Fibroblast of skin of left quadriceps (primary cell): Measurements from ENCODE around the gene GRXCR1.

Source experiments
- DNase-seq, 2 experiments: peaks; one replicate each; pipeline ENCODE4 v3.0.0-alpha.2; 2013; ENCODE audit warnings: low read depth in 2 of 2

Gene GRXCR1

DNA sequence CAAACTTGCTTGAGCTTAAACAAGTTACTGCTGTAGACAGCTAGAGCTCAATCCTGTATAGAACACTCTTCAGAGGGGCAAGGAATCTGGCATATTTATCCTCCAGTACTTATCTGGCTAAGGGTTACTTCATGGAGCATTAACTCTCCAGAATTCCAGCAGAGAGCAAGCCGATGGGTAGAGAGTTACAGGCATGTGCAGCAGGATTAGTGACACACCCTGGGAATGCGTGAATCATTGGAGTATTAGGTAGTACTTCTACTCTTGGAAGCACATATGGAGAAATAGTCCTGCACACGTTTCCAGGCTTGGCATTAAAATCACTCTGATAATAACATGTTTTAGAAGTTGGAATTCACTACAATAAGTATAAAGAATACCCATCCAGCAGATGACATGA is 35.4 kb downstream of the GRXCR1 start:
- no peak for DNase-seq

DNA sequence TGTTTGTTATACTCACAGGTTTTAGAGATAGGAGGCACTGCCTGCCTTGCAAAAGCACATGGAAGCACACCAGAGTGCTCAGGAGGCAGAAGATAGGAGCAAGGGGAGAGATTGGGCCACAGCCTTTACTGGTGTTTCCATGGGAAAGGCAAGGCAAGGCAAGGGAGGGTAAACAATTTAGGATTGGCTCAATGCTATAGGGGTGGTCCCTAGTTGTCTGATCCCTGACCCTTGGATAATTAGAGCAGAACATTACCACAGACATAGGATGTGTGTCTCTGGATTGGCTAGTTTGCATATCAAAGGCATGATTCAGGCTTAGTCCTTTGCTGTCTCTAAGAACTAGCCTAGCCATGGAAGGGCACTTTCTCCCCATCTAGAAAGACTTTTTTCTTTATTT is 36.1 kb downstream of the GRXCR1 start:
- no peak for DNase-seq

DNA sequence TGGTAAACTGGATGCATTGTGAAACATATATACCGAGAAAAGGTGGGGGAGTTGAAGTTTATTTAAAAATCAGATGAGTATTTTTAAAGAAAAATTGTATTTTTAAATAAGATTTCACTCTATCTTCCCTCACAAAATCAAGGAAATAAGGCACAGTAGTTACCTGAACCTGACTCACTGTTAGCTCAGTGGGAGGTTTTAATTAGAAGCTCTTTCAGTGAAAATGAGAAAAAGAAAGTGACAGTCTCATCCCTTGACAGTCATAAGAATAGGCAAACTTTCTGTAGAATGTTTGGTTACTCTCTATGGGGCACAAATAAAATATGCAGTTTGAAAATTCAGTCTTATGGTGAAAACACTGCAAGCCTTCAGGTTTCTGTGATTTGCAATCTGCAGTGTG is 49.7 kb downstream of the GRXCR1 start:
- DNase-seq, result no peak

DNA sequence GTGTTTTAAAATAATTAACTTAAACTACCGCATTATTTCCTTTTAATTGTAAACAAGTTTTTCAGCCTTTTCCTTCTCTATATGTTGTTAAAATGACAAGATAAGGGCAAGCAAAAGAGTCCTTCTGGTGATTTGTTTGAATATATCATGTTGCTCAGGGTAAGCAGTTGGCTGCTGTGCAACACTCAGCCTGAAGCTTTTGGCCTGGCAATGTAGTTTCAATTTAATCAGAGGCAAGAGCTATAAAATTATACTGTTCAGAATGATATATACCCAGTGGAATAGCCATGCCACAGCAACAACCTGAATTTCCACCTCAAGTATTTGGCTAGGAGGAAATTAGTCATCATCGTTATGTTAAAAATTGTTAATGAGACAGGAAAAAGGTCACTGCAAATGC is 53.4 kb downstream of the GRXCR1 start:
- no peak for DNase-seq

DNA sequence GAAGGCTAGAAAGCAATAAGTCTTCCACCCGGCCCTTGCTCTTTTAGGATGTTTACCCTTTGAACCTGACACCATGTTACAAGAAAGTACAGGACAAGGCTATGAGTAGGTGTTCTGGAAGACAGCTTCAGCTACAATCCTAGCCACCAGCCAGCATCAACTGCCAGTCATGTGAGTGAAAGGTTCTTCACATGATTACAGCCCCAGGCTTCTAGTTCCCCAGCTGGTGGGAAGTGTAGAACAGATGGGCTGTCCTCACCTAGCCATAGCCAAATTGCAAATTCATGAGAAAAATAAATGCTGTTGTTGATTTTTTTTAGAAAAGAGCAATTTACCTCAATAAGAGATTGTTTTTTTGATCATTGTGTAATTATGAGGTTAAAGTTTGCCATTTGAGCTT is 60.8 kb downstream of the GRXCR1 start:
- DNase-seq, result no peak

DNA sequence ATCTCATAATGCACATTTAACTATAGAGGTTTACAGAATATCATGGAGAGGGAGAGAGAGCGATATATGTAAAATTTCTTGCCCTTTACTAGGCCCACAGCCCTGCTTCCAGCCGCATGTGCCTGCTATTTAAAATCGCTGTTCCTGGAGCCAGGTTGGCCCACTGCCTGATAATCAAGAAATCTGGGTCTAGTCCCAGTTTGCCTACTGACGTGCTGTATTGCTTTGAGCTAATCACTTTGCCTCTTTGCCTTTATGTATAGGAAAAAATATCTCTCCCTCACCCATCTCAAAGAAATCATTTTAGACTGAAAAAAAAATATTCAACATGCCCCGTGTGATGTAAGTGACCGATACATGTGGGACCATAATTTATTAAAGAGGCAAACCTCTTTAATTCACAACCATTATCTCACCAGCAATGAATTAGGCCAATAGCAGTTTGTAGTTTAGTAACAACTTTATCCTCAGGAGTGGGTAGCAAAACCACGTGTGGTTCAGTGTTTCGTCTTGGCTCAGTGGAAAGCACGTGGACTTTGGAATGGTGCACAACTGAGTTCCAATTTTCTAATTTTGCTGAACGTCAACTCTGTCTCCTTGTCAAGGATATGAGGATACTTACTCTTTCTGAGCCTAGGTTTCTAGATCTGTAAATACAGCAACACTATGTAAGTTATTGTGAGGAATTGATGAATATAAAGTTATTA is 62.6 kb downstream of the GRXCR1 start:
- no peak for DNase-seq

DNA sequence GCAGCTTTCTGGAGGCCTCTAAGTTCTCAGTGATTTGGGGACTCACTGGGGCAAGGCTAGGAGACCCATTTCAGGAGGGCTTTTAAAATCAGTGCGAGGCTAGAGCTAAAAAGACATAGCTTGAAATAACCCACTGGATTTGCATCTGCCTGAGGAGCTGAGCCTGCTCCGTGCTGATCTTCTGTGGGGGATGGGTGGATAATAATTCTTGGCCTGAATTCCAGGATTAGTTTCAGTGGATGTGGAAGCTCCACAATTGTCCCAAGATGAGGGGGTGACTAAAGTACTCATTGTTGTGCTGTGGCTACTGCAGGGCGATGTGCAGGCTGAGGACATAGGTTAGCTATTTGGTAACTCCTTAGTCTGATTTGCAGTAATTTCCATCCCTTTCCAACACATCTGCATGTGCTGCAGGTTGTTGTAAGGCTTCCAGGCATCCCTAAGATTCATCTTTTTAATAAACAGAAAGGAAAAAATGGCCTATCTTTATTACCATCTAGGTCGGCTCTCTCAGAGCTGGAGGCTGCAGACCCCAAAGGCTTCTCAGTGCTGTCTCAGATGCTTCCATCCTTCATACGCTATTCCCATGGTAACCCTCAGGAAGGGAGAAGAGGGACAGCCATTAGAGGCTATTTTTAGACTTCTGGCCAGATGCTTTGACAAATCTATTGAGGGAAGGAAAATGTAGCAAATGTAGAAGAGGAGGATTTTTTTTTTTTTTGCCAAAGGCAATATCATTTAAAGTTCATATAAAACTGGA is 63.4 kb downstream of the GRXCR1 start:
- no peak for DNase-seq

DNA sequence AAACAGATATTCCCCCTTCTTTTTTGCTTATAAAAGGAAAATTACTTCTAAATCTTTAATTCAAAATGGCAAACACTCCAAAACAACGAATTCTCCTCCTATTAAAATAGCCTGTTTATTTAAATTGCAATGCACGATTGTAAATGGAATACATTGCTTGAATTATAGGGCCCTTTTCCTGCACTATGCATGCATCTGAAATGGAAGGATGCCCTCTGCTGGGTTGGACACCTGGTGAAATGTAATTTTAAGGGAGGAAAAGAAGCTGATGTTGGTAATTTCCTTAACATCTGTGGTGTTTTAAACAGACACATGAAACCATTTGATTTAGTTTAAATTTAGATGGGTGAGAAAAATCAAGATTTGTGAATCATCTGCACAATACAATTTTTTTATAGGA is 72.8 kb downstream of the GRXCR1 start:
- DNase-seq, result no peak

DNA sequence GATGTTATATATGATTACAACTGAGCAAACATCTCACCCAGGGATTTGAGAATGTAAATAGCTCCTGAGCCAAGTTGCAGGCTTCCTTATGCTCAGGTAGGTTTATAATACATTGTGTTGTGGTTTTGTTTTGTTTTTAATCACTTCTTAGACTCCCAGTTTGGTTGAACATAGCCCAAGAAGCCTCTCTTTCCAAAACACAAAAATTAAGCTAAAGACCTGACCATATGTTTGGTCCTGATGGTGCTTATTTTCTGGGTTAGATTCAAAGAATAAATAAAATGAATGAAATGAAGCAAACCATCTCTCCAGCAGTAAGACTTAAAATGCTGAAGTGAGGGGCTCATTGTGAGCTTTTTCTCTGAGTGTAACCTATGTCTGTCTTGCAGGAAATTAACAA is 93.5 kb downstream of the GRXCR1 start:
- no peak for DNase-seq

DNA sequence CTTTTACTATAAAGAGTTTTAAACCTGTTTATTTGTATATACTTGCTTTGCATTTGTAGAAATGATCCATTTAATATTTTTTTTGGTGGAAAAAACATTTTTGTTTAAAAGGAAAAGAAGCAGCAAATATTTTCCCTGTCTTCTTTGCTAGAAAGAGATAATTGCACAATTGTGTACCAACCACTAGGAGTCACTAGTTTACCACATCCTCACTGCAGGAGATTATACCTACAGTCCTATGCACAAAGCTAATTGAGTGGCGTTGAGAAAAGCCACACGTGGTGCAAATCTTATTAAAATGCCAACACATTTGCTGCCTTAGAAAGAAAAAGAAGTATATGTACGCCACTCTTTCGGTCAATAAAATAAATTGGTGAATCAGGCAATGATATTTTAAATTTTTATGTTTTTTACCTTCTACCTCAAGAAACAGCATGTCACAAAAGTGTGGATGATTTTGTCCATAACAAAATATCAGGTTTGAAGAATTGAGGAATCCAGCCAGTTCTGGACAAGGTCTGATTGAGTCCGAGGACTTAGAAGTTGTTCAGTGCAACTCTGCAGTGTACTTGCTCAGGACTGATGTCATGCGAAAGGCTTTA is 102.9 kb downstream of the GRXCR1 start:
- peak in 1 of 2 experiments; percentile 0 for DNase-seq

DNA sequence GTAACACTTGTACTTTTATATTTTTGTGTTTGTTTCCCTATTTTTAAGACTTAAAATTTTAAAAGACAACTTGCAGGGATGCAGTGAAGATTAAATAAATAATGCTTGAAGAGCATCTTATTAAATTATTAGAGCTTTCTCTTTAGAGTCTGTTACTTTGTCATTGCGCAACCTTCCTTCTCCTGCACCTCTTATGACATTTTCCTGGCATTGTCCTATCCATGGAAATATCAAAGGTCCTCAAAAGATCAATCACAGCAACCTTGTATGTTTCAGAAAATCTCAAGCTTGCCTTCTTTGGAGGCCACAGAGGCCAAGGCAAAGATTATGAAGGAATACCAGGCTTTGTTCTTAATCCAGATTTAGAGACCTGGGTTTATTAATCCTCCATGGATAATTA is 116.3 kb downstream of the GRXCR1 start:
- no peak for DNase-seq

DNA sequence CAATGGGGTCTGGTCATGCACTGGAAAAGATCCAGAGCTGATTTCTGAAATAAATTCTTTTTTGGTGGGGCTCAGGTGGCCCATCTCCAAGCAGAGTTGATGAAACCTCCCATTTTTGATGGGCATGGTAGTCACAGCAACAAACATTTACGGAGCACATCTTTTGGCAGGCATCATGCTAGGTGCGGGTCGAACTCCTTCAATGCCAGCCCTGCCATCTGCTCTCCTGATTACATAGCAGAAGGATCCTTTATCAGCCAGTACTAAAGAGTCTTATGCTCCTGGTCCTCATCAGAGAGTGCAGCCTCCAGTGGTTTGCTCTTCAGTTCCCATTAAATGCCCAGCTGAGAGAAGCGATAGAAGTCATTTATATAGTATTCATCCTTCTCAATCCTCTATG is 121.7 kb downstream of the GRXCR1 start:
- no peak for DNase-seq

DNA sequence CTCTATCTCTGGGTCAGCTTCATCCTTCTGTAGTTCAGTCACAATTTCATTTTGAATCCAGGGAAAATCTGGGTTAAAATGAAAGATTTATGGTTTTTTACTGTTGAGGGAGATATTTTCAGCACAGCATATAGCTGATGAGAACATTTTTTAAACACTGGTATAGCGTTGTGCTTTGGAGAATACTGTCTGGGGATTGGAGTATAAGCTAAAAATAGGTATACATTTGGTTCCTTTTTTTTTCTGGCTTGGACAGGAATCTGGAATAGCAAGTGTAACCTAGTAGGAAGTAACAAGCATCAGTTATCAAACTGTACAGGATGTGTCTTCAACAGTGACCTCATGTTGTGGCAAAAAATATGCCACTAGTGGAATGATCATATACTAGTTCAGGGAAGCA is 149.1 kb downstream of the GRXCR1 start:
- DNase-seq, result no peak

DNA sequence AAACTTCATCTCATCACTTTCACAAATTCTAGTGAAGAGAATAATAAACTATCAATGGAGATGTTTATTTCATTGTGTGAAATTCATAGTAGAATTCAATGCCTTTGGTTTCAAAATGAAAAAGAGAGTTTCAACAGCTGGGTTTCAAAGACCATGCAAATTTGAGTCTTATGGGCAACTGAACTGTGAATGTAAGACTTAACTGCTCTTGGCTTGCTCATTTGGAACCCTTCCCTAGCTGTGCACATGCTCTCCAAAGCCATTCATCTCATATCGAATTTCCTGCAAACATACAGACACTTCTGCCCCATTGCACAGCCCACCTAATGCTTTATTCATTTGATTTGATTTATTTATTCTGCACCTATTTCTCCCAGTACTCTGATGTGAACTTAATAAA is 154.5 kb downstream of the GRXCR1 start:
- no peak for DNase-seq

DNA sequence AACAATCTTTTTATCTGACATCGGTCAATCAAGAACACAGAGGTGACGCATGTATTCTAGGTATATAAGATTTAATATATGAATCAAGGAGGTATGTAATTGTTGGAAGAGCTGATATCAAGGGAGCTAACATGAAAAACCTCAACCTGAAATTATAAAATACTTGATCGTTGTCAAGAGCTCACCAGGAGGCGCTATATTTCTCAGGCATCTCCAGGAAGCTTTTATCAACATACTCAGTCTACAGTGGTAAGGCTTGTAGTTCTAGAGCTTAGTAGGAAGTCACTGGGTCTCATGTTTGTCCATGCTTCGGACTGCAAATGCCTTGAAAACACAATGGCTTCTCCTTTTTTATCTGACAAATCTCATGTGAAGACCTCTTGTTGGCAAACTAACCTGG is 156.1 kb downstream of the GRXCR1 start:
- no peak for DNase-seq

DNA sequence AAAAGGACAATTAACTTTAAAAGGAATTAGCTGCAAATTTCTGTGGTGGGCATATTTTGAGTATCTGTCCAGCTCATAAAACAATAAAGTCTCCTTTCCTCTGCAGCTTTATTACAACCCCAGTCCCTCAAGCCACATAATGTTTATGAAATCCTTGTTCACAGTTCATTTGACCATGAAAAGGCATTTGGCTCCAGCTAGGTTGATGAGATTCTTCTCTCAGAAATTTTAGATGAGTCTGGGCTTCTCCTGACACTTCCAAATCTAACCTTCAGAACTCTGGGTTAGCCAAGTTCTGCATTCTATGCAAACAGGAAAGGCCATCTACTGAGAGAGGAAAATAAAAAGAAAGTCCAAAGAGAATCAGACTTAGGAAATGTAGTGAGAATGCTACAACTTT is 156.8 kb downstream of the GRXCR1 start:
- no peak for DNase-seq

DNA sequence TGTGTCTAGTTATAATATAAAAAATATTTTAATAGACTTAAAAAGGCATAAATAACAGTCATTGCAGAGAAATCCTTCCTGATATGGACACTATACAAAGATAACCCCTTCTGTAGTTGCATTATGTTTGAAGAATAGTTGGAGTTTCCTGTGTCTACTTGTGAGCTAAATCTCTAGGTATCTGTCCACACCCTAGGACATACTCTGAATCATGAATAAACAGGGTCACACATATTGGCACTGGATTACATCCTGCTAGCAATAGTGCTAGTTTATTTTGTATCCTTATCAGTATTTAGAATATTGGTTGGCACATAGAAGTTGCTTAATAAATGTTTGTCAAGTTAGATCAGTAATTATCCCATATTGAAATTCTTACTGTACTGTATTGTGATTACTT is 173.9 kb downstream of the GRXCR1 start:
- DNase-seq, result no peak

DNA sequence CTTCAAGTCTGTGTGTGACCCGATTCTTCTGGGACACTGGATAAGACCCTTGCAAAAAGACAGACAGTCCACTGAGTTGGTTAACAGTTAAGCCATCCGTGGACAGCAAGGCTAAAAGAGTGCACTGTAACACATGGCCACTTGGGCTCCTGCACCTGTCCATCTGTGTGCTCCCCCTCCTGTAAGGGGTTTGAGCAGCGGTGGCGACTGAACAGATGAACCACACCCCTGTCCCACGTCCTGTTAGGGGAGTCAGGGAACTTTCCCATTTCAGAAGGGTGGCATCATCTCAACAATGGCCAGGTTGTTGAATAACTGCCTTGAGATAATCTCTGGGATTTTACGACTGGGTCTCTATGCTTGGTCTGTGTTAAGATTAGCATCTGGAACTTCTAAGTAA is 178.6 kb downstream of the GRXCR1 start:
- no peak for DNase-seq
